Occipital lobe (tissue), 2 donors: Measurements from ENCODE around the gene DUS1L. TPM values are rescaled to one million over a fixed set of nuclear protein-coding genes. Genes with fewer than 3 reads are reported as not detected.

Source experiments
- DNase-seq: peaks from one replicate; lab custom pipeline; 2025; lab: John Stamatoyannopoulos, UW
- total RNA-seq: library from RNA; depleted of rRNA; stranded (reverse); fragments of >200 nt; gene quantifications from one replicate; pipeline ENCODE4 v1.2.3, GENCODE V29; 2014

The DUS1L gene
- total RNA-seq, 1 donor from 2014 or later, result 21.4 TPM

DNA sequence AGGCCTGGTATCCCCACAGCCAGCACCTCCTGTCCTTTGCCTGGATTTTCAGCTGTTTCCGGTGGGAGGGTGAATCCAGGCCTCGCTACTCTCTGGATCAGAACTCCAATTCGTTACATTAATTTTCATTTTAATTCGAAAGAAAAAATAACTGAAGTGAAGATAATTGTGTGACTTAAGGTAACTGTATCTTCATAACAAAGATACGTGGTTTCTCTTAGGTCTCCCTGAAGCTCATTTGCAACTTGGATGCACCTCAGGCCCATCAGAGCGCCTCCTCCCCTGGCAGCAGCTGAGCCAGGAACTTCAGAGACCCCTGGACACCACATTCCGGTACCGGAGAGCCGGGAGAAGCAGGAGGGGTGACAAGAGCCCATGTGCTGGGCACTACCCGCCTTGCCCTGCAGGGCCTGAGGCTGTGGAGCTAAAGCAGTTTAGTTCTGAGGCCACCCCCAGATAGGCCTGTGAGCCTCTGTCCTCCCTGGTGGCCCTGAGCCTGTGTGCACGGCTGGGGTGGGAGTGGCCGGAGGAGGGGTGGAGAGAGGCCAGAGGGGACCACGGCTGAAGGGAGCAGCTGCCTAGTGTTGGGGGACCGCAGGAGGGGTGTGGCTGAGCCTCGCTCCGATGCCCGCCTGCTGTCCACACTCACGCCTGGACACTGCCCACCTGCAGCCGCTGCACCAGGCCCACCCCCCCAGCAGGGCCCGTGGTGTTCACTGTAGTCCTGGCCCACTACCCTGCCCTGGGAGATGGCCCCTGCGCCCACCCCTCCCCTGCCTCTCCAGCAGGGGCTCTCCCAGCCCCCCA is 11.4 kb upstream of the DUS1L start:
- no peak for DNase-seq

DNA sequence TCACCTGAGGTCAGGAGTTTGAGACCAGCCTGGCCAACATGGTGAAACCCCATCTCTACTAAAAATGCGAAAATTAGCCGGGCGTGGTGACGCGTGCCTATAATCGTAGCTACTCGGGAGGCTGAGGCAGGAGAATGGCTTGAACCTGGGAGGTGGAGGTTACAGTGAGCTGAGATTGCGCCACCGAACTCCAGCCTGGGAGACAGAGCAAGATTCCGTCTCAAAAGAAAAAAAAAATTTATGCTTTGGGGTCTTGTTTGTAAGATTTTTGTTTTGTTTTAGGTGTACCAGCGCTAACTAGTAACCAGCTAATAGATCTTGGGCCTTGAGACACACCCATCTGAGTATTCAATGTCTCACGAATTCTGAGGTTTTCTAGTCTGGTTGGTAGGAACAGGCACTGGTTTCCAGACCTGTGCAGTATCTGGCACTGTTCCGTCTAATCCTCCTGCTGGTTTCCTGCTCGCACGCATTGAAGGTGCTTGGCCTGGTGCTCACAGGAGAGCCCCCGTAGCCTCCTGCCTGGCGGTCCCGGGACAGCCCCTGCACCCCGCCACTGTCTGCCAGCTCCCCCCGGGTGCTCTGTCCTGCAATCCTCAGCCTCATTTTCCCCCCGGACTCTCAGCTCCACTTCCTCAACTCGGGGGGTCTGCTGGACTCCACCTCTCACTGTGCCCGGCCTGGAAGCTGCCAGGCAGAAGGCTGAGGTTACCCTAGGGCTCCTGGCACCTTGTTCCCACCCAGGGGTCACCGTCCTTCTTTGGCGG is 10.6 kb upstream of the DUS1L start:
- DNase-seq, result no peak

DNA sequence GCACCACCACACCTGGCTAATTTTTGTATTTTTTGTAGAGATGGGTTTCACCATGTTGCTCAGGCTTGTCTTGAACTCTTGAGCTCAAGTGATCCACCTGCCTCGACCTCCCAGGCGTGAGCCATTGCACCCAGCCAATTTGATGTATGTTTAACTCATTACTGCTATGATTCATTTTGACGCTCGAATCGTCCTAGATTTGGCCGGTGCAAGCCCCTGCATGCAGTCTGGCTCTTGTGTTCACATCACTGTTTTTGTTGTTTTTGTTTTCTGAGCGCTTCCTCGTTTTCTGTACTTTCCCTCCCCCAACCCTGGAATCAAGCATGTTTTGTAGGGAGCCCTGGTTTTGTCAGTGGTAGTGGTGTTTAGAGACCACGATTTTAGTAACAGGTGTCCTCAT is 7.8 kb upstream of the DUS1L start:
- no peak for DNase-seq

DNA sequence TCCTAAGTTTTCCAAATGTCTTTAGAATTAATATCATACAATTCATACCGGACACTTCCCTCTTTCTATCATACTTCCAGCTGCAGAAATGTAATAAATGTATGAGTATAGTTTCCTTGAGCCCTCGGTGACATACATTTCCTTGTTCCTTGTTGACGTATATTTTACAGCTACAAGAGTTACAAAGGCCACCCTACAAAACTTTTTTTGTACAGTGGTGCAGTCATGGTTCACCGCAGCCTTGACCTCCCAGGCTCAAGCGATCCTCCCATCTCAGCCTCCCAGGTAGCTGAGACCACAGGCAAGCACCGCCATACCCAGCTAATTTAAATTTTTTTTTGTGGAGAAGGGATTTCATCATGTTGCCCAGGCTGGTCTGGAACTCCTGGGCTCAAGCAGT is 7.2 kb upstream of the DUS1L start:
- DNase-seq, result no peak

DNA sequence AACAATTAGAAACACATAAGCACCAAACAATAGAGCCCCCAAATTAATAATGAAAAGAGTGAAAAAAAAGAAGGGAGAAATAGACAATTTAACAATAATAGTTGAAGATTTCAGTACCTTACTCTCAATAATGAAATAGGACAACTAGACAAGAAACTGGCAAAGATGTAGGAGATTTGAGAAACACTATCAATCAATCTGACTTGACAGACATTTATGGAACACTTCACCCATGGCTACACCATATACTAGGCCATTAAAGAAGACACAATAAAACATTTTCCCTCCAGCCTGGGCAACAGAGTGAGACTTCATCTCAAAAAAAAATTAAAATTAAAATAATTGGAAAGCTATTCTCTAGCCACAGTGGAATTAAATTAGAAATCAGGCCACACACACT is 5.0 kb upstream of the DUS1L start:
- no peak for DNase-seq

DNA sequence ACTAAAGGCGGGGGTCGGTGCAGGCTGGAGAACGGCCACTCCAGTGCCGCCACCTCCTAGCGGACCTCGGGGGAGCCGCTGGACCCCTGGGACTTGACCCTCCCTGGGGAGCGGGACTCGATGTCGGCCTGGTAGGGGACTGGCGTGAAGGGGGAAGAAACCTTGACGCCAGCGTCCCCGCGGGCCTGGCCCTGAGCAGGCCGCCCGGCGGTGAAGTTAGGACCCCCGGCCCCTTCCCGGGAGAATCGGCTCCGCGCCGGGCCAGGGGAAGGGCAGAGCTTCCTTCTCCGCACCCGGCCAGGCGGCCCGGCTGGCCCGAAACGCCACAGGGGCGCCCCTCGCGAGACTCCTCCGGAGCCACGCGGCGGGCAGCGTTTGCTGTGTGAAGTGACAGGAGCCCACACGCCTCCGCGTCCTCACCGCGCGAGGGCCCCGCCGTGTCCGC is 389 bp downstream of the DUS1L start:
- no peak for DNase-seq

DNA sequence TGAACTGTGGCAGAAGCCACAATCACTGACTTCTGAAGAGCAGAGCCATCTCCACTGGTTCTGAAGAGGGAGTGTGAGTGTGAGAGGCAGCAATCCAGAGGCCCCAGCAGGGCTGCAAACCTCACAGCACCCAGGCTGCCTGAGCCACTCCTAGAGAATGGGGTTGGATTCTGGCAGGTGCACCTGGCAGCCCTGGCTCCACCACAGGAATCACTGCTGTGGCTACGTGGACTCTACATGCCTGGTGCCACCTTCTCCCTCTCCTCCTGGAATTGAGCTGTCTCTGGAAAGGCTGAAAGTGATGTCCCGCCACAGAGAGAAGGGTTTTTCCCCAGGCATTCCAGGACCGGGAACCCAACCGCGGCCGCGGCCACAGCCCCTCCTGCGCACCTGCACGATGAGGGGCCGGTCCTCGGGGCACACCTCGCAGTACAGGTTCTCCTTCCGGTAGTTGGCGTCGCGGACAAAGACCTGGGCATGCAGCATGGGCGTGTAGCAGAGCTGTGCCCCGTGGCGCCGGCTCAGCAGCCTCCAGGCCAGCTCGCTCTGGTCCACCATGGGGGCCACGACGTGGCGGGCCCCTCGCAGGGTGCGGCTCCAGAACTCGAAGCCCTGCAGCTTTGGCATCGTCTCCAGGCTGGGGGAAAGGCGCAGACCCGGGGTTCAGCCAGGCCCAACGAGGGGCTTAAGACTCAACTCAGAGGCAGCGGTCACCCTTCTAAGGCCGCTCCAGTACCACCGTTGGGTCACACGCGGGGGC is 991 bp downstream of the DUS1L start:
- no peak for DNase-seq

DNA sequence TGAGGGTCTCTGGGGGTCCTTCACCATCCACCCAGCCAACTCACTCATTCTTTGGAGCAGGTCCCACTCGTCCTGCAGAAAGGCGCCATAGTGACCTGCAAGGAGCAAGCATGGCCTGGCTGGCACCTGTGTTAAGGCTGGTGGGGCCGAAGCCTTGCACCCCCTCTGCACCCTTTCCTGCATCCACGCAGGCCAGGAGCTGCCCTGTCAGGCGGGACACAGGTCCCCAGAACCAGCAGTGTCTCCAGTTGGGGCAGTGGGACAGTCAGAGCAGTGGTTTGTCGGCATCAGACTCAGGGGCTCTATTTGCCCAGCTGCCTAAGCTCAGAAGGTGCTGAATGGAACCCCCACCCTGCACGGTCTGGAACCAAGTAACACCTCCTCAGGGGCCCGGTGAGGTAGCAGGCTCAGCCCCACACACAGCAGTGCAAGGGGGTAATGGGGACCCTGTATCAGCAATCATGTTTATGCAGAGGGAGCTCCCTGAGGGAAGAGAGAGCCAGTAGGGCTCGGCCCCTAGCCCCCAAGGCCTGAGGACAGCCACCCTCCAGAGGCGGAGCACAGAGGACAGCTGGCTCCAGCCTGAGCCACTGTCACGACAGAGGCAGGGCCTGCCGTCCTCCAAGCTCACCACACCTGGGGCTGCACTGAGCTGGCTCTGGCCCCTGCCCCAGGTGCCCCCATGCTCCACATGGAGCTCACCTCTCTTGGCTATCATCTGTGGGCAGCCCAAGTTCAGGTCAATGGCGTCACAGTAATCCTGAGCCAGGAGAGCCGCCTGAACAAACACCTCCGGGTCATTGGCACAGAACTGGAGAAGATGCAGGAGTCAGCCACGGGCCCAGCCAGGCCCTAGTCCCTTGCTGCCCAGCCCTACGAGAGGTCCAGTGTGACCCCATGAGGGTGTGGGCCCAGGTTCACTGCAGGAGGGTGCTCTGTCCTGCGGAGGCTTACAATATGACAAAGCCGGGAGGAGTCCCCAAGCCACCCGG is 1.9 kb downstream of the DUS1L start:
- no peak for DNase-seq

DNA sequence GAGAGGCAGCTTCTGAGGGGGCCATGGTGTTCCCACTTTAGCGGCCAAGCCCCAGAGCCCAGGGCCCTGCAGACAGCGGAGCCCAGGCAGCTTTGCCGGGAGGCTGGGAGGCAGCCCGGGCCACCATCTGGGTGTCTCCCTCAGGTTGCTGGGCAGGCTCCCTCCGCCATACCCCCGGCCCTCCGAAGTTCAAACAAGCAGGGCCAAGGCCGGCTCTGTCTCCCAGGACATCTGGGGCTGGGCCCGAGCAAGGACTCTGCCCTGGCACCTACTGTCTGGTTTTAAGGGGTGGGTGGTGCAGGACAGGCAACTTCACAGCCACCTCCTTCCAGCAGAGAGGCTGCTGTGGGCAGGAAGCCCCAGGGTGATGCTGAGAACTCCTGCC is 2.6 kb downstream of the DUS1L start:
- DNase-seq, result no peak

DNA sequence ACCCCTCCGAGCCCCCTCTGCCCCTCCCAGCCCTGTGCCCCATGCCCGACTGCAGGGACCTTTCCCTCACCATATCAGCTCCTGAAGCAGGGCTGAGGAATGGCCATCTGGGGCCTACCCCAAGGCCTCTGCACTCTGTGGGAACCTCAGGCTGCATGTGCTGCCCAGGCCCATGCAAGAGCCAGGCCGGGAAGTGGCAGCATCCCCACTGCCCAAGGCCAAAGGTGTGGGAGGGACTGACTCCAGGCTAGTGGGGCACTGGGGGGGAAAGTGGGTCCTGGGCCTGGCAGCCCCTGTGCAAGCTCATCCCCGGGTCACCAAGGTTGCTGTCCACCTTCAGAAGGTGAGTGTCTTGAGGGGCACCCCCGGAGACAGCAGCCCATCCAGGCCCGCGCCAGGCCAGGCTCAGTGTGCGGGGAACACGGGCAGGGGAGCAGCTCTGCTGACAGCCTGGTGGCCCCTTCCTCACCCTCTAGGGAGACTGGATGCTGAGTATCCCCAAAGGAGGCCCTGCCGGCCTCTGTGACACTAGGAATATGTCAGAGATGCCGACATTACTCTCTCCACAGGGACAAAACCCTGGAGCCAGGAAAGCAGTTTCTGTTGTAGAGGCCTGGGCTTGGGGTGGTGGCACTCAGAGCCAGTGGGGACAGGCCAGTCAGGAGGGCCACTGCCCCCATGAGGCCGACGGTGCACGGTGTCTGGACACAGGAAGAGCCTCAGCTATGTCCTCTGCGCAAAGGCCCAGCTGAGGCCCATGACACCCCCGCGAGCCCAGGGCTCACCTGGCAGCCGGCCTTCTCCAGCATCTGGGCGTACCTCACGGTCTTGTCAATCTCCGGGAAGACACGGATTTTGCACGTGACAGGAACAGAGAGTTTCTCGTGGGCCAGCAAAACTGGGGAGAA is 3.3 kb downstream of the DUS1L start:
- DNase-seq, result no peak

DNA sequence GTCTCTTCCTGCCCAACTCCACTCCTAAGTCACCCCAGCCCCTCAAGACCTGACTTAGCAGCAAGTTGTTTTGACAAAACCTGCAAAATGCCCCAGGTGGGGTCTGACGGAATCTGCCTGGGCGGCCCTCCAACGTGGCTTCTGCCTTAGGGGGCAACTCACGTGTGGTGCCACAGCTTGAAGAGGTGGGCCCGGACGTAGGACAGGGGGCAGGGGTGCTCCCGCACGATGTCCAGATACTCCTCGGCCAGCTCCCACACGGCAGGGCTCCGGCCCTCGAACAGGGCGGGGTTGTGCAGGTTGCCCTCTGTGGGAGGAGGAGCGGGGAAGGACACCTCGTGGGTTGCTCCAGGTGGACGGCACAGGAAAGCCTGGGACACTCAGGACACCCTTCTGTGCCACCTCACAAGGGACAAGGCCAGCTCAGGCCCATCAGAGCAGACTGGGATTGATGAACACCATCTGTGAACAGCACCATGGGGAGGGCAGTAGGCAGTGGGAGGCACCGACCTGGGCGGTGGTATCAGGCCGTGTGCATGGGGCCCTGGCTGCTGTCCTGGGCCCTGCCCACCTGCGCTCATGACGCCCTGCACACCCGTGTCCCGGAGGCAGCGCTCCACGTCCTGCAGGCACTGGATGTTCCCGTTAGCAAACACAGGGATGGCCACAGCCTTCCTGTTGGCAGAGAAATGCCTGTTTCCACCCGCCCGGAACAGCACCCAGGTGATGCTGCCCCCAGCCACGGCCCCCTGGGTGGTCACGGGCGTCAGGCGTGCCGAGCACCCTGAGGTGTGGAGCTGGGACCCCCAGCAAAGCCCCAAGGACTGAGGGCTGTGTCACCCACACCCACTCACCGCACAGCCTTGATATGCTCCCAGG is 4.3 kb downstream of the DUS1L start:
- DNase-seq, result no peak

DNA sequence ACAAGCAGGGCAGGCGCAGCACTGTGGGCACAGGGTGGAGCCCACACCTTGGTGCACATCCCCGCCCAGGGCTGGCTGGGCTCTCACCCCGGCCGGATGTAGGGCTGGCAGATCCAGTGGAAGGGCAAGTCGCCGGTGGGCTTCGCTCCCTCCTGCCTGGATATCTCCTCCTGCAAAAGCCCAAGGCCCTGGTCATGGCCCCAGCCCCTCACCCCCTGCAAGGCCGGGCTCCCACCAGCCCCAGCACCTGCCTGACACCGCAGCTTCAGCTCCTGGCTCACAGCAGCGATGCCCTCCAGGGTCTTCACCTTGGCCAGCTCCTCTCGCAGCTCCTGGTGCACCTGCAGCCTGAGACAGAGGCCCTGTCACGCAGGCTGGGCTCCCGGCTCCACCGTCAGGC is 5.0 kb downstream of the DUS1L start:
- DNase-seq, result no peak

DNA sequence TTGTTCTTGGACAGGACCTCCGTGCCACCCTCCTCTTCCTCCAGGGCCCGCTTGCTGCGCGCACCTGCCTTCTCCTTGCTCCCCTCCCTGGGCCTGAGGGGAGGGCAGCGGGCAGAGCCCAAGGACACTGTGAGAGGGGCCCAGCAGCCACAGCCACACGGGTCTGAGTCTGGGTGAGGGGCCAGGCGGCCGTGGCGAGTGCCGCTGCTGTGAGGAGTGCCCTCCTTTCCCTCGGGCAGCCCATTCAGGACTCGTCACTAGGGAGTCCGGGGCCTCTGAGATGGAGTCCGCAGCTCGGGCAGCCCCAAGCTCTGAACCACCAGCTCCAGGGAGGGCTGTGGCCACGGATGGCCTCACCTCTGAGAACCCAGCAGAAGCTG is 5.6 kb downstream of the DUS1L start:
- no peak for DNase-seq

DNA sequence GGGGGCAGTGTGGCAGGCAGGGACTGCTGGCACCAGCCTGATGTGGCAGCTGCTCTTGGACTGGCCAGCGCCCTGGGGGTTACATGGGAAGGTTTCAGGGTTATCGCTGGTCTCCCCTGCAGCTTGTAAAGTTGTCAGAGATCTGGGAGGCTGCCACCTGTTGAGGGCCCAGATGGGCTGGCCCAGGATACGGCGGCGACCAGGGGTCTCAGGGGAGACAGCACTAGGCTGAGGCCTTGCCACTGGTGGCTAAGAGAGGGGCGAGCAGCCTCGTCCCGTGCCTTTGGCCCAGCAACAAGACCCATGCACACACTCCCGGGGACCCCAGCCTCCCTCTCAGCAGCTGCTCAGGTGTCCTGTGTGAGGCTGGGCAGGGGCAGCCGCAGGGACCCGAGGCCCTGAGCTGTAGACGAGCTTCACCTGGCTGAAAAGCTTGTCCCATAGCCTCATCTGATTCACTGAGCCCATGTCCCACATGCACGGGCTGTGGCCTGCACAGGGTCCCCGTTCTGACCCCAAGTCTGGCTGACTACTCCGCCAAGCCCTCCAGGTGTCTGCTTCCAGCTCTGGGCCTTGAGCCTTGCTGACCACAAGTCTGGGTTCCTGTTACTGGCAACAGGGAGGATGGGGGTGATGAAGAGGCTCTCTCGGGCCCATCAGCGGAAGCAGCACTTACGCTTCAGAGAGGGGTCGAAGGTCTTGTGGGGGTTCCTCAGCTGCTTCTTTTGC is 6.2 kb downstream of the DUS1L start:
- DNase-seq, result no peak

DNA sequence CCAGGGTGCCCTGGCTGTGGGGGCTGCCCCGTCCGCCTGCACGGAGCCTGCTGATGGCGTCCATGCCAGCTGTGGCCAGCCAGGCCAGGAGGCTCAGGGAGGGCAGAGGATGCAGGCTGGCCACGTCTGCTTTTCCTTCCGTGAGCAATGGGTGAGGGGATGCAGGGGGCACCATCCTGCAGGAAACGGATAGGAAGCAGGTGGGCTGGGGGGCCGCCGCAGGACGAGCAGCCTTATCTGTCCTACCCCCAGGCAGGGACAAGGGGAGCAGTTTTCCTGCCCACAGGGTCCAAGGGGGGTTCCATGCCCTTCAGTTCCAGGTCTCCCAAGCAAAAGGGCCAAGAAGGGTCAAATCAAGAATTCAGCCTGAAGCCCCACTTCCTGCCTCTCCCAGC is 6.8 kb downstream of the DUS1L start:
- no peak for DNase-seq

DNA sequence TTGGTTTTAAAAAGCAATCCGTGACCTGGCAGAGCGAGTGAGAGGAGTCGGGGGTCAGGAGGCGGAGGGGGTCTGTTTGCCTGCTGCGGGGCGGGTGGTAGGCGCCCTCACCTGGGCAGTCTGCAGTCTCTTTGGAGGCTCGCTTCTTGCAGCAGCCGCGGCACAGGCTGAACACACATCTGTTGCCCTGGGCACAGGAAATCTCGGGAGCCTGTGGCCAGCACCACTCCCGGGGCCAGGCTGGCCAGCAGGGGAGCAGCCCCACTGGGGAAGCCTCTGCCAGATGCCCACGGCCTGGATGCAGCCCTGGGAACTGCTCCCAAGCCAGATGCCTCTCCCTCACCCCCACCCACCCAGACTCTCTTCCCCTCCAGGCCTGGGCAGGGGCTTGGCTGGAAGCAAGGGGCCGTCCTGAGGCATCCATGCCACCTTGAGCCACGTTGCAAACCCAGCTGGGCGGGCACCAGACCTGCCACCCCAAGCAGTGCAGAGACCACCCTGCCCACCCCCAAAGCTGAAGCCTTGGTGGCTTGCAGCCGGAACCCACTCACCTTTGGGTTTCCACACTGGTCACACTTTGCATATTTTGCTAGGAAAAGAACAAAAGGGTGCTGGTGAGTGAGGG is 7.3 kb downstream of the DUS1L start:
- DNase-seq, result no peak

DNA sequence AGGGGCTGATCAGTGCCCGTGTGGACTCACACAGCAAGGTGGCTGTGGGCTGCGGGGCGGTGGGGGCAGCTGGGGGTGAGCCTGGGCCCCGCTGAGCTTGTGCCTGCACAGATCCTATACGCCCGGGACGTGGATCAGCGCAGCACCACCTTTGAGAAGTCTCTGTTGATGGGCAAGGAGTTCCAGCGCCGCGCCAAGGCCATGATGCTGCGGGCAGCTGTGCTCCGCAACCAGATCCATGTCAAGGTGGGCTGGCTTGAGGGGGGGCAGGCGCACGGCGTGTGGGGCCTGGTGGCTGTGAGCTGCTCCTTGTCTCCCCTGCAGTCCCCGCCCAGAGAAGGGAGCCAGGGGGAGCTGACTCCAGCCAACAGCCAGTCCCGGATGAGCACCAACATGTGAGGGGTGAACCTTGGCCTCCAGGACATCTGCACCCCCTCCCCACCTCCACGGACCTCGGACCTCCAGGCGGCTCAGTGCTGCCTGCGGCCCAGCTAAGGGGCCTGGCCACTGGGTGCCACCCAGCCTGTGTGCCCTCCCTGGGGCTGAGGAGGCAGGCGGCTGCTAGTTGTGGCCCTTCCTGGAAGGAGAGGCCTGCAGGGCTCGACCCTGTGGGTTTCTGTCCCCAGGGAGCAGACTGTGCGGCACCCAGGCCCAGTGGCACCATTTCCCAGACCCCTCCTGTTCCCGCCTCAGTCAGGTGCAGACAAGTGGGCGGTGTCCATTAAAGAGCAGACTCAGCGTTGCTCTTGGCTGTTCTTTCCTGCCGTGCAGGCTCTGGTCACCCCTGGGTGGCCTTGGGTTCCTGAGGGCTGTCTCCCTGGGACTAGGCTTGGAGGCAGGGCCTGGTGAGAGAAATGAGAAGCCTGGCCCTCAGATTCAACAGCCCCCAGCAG is 8.6 kb downstream of the DUS1L start:
- DNase-seq, result no peak
